ENCODE measurements around the gene E2F7. TPM values are rescaled to one million over a fixed set of nuclear protein-coding genes. Genes with fewer than 3 reads are reported as not detected.
A peak's percentile ranks its signal among the peaks of the same experiment; 100 is the strongest.
"Not testable (repeated sequence)": the region's sequence is repeated elsewhere in the genome, so short reads cannot be mapped to it uniquely, and the experiment has no call there.

The E2F7 gene, protein sequence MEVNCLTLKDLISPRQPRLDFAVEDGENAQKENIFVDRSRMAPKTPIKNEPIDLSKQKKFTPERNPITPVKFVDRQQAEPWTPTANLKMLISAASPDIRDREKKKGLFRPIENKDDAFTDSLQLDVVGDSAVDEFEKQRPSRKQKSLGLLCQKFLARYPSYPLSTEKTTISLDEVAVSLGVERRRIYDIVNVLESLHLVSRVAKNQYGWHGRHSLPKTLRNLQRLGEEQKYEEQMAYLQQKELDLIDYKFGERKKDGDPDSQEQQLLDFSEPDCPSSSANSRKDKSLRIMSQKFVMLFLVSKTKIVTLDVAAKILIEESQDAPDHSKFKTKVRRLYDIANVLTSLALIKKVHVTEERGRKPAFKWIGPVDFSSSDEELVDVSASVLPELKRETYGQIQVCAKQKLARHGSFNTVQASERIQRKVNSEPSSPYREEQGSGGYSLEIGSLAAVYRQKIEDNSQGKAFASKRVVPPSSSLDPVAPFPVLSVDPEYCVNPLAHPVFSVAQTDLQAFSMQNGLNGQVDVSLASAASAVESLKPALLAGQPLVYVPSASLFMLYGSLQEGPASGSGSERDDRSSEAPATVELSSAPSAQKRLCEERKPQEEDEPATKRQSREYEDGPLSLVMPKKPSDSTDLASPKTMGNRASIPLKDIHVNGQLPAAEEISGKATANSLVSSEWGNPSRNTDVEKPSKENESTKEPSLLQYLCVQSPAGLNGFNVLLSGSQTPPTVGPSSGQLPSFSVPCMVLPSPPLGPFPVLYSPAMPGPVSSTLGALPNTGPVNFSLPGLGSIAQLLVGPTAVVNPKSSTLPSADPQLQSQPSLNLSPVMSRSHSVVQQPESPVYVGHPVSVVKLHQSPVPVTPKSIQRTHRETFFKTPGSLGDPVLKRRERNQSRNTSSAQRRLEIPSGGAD
- 0.10 TPM for total RNA-seq

DNA sequence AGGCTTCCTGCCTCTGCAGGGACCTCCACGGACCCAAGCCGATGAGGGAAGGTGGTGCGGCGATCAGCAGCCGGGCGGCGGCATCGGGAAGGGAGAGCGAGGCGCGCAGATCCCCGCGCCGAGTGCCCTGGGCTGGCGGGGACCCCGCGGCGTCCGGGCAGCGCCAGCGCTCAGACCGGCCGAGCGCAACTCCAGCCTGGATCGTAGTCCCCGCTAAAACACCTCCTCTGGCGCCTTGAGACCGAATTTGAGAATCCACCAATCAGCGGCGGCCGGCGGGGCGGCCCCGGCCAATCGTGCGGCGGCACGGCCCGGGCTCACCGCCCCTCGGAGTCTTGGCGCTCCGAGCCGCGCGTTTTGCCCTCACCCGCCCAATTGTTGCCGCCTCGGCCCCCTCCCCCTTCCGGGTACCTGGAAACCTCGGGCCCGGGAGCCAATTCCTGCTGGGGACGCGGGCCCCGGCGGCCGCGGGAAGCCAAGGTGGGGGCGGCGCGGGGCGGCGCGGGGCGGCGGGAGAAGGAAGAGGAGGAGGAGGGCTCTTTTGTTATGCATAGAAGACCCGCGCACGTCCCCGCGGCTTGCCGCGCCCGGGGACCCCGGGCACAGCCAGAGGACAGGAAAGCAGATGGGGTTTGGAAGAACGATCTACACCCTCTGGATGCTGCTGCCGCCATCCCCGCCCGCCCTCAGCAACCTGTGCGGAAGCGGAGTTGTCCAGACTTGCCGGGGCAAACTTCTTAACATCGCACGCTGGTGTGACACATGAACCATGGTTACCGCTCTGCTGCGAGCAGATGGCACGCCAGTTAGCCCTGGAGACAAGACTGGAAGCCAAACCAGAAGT is at the start of gene E2F7:
Gene E2F7, minus strand, starts transcription at position 209 of the 844 bp plus-strand sequence. CDS start 934 bp downstream, outside the sequence.
- Histone ChIP-seq H3K9me3 (ENCODE audit: low read depth, low read length) (no peaks in the 10 kb centered on the region), H3K4me1 (ENCODE audit: insufficient read depth, low read length) (peaks cover 28% of the 10 kb centered on the region), H3K4me3 (ENCODE audit: low read length) (peak within 1 kb of the TSS; percentile 52), H3K27me3 (ENCODE audit: insufficient read depth, low read length) (peaks cover 12% of the 10 kb centered on the region)

DNA sequence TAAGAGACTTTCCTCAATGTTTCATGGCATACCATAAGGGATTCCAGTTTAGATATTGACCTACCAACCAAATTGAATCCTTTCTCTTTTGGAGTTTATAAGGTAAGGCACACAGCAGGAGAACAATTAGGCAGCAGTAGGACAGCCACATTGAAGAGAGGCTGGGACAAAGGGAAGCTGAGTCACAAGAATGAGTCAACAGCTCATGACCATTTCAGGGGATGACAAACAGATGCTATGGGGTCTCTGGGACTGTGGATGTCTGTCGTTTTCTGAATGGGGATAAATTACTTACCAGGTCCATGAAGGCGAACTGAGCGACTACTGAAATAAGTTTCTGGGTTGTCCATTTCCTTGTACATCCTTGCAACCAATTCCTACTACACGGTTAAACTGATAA is 48.6 kb upstream of the E2F7 start:
- H3K4me1 ChIP-seq (ENCODE audit: insufficient read depth, low read length) = no peaks in the 10 kb centered on the region
- H3K4me3 ChIP-seq (ENCODE audit: low read length) = no peak overlapping the region
- no peaks in the 10 kb centered on the region for H3K27me3 ChIP-seq (ENCODE audit: insufficient read depth, low read length)
- peaks cover 6% of the 10 kb centered on the region for H3K9me3 ChIP-seq (ENCODE audit: low read depth, low read length)

DNA sequence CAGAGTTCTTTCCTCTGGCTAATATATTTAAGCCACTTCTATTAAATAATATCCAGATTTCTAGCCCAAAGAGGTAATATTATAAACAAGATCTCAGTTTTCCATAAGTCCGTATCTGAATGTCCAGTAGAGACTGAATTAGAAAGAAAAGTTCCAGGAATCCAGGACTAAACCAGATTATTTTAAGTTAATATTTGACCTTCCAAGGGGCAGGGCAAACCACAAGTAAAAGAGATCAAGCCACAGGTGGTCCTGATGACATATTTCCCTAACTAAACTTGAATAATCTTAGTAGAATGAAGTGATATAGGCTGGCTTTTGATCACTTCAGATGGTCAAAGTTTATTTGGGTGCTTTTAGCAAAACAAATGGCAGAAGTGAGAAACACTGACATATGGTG is 43.3 kb upstream of the E2F7 start:
- Histone ChIP-seq H3K9me3 (ENCODE audit: low read depth, low read length) (peaks cover 6% of the 10 kb centered on the region), H3K4me1 (ENCODE audit: insufficient read depth, low read length) (no peaks in the 10 kb centered on the region), H3K4me3 (ENCODE audit: low read length) (no peak overlapping the region), H3K27me3 (ENCODE audit: insufficient read depth, low read length) (no peaks in the 10 kb centered on the region)

DNA sequence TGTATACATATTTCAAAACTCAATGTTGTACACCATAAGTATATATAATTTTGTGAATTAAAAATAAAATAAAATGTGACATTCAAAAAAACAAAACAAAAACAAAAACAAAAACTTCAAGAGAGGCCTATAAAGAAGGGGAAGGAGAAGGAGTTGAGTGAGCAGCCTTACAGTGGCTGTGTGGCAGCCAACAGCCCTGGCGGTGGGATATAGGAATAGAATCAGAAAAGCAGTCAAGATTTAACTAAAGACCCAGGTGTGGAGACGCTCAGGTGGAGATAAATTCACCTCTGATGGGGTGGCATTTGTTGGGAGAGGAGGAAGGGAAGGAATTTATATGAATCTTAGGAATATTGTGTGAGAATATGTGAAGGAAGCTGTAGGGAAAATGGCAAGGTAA is 41.8 kb upstream of the E2F7 start:
- H3K4me1 ChIP-seq (ENCODE audit: insufficient read depth, low read length) = no peaks in the 10 kb centered on the region
- H3K9me3 ChIP-seq (ENCODE audit: low read depth, low read length) = peaks cover 6% of the 10 kb centered on the region
- H3K4me3 ChIP-seq (ENCODE audit: low read length) = no peak overlapping the region
- no peaks in the 10 kb centered on the region for H3K27me3 ChIP-seq (ENCODE audit: insufficient read depth, low read length)

DNA sequence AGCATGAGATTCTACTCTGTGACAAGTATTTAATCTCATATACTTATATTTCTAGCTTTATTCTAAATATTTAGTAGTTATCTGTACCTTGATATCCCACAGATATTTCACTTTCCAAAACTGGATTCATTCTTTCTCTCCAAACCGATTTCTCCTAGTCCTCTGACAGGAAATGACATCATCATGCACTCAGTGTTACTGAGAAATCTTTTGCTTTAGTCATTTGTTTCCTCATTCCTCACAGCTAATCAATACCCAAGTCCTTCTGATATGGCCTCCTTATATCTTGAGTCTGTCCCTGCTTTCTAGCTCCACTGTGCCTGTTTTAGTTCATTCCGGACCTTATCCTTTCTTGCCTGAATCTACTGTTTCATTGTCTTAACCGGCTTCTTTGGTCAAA is 39.4 kb upstream of the E2F7 start:
- Histone ChIP-seq H3K4me1 (ENCODE audit: insufficient read depth, low read length) (no peaks in the 10 kb centered on the region), H3K4me3 (ENCODE audit: low read length) (no peak overlapping the region)

DNA sequence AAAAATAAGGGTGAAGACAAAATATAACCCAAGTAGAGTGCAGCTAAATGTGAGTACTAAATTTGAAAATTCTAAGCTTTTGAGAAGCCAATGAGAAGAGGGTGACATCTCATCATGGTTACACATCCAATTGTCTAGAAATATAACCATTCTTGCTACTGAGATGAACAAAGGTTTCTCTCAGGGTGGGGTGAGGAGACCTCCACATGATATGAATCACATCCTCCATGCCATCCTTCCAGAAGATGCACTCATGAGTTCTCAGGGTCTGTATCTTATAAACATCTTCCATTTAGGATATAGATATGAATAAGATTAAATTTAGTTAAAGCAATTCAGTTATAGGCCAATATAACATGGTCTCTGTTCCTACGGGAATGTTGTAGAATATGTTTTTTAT is 38.9 kb upstream of the E2F7 start:
- no peaks in the 10 kb centered on the region for H3K9me3 ChIP-seq (ENCODE audit: low read depth, low read length)

More for the DNA sequence above, 39.4 kb upstream of the E2F7 start:
- Histone ChIP-seq H3K9me3 (ENCODE audit: low read depth, low read length) (no peaks in the 10 kb centered on the region), H3K27me3 (ENCODE audit: insufficient read depth, low read length) (no peaks in the 10 kb centered on the region)

DNA sequence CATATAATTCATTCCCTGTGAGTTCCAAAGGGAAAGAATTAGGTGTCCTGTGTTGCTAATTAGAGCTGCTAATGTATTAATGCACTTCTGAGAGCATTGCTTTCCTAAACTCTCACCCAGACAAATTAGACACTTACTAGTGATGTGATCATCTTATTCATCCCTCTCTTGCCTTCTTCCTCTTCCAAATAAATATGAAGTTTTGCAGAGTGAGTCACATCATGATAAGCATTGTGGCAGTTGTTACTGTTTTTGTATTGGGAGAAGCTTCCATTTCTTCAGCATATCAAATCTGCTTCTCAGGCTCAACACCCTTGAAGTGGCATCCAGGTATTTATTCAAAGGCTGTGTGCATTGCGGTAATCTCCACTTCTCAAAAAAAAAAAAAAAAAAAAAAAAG is 37.3 kb upstream of the E2F7 start:
- Histone ChIP-seq H3K4me3 (ENCODE audit: low read length) (no peak overlapping the region), H3K9me3 (ENCODE audit: low read depth, low read length) (no peaks in the 10 kb centered on the region), H3K4me1 (ENCODE audit: insufficient read depth, low read length) (no peaks in the 10 kb centered on the region), H3K27me3 (ENCODE audit: insufficient read depth, low read length) (no peaks in the 10 kb centered on the region)

More for the DNA sequence above, 38.9 kb upstream of the E2F7 start:
- no peaks in the 10 kb centered on the region for H3K27me3 ChIP-seq (ENCODE audit: insufficient read depth, low read length)
- H3K4me1 ChIP-seq (ENCODE audit: insufficient read depth, low read length) = no peaks in the 10 kb centered on the region
- no peak overlapping the region for H3K4me3 ChIP-seq (ENCODE audit: low read length)

DNA sequence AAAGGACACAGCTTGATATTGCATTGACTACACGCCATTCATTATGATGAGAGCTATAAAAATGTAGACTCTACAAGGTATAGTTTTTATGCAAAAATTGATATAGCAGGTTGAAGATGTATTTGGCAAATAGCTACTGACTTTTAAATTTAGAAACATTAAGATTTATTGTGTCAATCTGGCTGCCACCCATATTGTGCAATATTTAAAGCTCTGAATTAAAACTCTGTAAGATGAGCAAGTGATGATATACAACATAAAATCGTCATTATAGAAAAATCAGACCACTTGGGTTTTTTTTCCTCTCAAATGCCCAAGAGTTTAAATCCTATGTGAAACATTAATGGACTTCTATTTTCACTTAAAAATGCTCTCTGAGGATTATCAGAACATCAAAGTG is 36.8 kb upstream of the E2F7 start:
- H3K4me3 ChIP-seq (ENCODE audit: low read length) = no peak overlapping the region
- H3K9me3 ChIP-seq (ENCODE audit: low read depth, low read length) = no peaks in the 10 kb centered on the region
- no peaks in the 10 kb centered on the region for H3K4me1 ChIP-seq (ENCODE audit: insufficient read depth, low read length)
- H3K27me3 ChIP-seq (ENCODE audit: insufficient read depth, low read length) = no peaks in the 10 kb centered on the region

DNA sequence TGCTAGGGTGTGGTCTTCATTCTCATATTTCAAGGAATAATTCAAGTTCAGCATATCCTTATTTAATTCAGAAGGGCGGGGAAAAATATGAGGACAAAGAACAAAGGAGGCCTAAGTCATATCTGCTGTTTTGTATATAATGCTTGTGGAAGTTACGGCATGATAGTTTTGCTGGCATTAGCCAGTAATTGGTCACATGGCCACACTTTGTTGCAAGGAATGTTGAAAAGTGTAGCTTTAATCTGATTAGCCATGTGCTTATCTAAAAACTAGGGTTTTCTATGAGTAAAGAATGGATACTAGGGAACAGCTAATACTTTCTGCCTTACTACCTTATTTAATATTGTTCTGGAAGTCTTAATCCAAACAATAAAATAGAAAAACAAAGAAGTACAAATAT is 34.4 kb upstream of the E2F7 start:
- Histone ChIP-seq H3K4me1 (ENCODE audit: insufficient read depth, low read length) (no peaks in the 10 kb centered on the region), H3K27me3 (ENCODE audit: insufficient read depth, low read length) (no peaks in the 10 kb centered on the region), H3K4me3 (ENCODE audit: low read length) (no peak overlapping the region), H3K9me3 (ENCODE audit: low read depth, low read length) (no peaks in the 10 kb centered on the region)

DNA sequence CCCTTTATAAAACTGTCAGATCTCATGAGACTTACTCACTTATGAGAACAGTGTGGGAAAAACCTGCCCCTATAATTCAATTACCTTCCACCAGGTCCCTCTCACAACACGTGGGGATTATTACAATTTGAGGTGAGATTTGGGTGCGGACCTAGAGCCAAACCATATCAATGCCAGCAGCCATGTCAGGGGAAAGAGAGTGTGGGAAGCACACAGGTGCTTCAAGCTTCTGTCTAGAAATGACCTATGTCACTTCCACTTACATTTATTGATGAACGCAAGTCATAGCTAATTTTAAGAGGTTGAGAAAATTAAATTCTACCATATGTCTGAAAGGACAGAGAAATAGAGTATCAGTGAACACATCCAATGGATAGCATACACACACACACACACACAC is 32.5 kb upstream of the E2F7 start:
- Histone ChIP-seq H3K27me3 (ENCODE audit: insufficient read depth, low read length) (no peaks in the 10 kb centered on the region), H3K9me3 (ENCODE audit: low read depth, low read length) (no peaks in the 10 kb centered on the region), H3K4me3 (ENCODE audit: low read length) (no peak overlapping the region), H3K4me1 (ENCODE audit: insufficient read depth, low read length) (no peaks in the 10 kb centered on the region)

DNA sequence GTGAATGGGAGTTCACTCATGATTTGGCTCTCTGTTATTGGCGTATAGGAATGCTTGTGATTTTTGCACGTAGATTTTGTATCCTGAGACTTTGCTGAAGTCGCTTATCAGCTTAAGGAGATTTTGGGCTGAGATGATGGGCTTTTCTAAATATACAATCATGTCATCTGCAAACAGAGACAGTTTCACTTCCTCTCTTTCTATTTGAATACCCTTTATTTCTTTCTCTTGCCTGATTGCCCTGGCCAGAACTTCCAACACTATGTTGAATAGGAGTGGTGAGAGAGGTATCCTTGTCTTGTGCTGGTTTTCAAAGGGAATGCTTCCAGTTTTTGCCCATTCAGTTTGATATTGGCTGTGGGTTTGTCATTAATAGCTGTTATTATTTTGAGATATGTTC is 26.9 kb upstream of the E2F7 start:
- not testable (repeated sequence) for H3K4me1 ChIP-seq (ENCODE audit: insufficient read depth, low read length); H3K27me3 ChIP-seq (ENCODE audit: insufficient read depth, low read length); H3K4me3 ChIP-seq (ENCODE audit: low read length); H3K9me3 ChIP-seq (ENCODE audit: low read depth, low read length)

DNA sequence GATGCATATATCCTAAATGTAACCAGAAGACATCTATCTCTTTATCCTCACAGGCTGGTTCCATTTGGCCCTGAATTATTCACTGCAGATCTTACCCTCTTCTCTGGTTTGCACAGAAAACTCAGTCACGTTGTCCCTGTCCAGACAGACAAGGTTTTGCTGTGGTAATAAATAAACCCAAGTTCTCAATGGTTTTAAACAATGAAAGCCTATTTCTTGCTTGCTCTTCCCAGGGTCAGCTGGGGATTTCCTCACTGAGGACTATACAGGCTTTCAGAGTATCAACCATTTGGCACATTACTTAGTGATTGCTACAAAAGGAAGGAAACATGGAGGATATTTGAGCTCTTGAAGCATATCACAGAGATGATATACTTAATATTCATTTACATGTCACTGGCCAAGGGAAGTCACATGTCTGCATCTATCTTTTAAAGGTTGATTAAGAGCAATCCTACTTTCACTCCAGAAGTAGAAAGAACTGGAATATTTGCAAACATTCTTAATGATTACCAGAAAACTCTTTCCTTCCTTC is 24.4 kb upstream of the E2F7 start:
- Histone ChIP-seq H3K4me1 (ENCODE audit: insufficient read depth, low read length) (no peaks in the 10 kb centered on the region), H3K27me3 (ENCODE audit: insufficient read depth, low read length) (no peaks in the 10 kb centered on the region), H3K4me3 (ENCODE audit: low read length) (no peak overlapping the region), H3K9me3 (ENCODE audit: low read depth, low read length) (no peaks in the 10 kb centered on the region)

DNA sequence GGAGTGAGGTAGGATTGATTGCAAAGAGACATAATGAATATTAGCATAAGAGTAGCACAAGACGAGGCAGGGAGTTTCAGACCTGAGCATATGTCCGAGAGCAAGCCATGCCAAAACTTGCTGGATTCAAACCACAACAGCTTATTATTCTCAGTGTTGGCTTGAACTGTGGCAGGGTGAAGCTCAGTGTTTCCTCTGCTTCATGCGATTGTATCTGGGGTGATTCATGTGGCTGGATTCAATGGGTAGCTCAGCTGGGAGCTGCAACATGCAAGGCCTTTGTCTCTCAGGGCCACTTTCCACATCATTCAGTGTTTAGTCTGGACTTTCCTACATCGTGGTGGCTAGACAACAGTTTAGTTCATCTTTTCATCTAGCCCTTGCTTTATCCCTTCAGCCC is 22.1 kb upstream of the E2F7 start:
- H3K4me1 ChIP-seq (ENCODE audit: insufficient read depth, low read length) = no peaks in the 10 kb centered on the region
- no peaks in the 10 kb centered on the region for H3K9me3 ChIP-seq (ENCODE audit: low read depth, low read length)
- H3K27me3 ChIP-seq (ENCODE audit: insufficient read depth, low read length) = no peaks in the 10 kb centered on the region
- H3K4me3 ChIP-seq (ENCODE audit: low read length) = no peak overlapping the region

DNA sequence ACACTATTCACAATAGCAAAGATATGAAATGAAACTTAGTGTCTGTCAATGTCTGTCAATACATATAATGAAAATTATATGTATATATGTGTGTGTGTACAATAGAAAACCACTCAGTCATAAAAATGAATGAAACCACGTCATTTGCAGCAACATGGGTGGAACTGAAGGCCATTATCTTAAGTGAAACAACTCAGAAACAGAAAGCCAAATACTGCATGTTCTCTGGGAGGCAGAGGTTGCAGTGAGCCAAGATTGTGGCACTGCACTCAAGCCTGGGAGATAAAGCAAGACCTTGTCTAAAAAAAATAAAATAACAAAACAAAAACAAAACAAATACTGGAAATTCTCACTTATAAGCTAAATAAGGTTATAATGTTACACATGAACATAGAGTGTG is 16.7 kb upstream of the E2F7 start:
- Histone ChIP-seq H3K4me1 (ENCODE audit: insufficient read depth, low read length) (no peaks in the 10 kb centered on the region), H3K9me3 (ENCODE audit: low read depth, low read length) (no peaks in the 10 kb centered on the region), H3K4me3 (ENCODE audit: low read length) (no peak overlapping the region), H3K27me3 (ENCODE audit: insufficient read depth, low read length) (no peaks in the 10 kb centered on the region)

All from mononuclear cell (primary cell).